Mesodermal cell (in vitro differentiated cells): ENCODE measurements around the gene GZF1.

ENCODE experiments used
- H3K27ac ChIP-seq: 2 replicates; pipeline ENCODE4 v1.7.0; 2013; ENCODE audit warnings: mild to moderate bottlenecking, low read depth, low read length, moderate library complexity; ENCODE audit not compliant: severe bottlenecking
- H3K36me3 ChIP-seq: 2 replicates; pipeline ENCODE4 v1.7.1; 2013; ENCODE audit warnings: mild to moderate bottlenecking, low read length, moderate library complexity; ENCODE audit not compliant: control insufficient read depth, insufficient read depth
- H3K4me1 ChIP-seq: one replicate; pipeline ENCODE4 v1.7.1; 2013; ENCODE audit warnings: mild to moderate bottlenecking, low read length; ENCODE audit not compliant: insufficient read depth, control insufficient read depth, poor library complexity, severe bottlenecking
- H3K4me3 ChIP-seq: 2 replicates; pipeline ENCODE4 v1.7.0; 2013; ENCODE audit warnings: low read length, control low read depth, mild to moderate bottlenecking; ENCODE audit not compliant: insufficient read depth, poor library complexity, severe bottlenecking; ENCODE audit errors: extremely low read depth
- H3K9me3 ChIP-seq: 2 replicates; pipeline ENCODE4 v1.7.1; 2013; ENCODE audit warnings: mild to moderate bottlenecking, low read length, moderate library complexity; ENCODE audit not compliant: control insufficient read depth
- WGBS, 2 experiments: methylation state at CpG; one replicate each; pipeline ENCODE4 v1.1.5; 2013; ENCODE audit warnings: missing lambda C conversion rate in 2 of 2; ENCODE audit not compliant: insufficient coverage in 2 of 2; 5-methylcytosine and 5-hydroxymethylcytosine counted together

Gene GZF1

GRCh38 chr20:23358563-23358906, 3.4 kb upstream of the GZF1 start:
- 79% methylated on average over 4 of the region's 6 CpGs; no CpG with 5 or more reads in 1 of the 2 experiments for WGBS, 2 experiments
- Histone ChIP-seq H3K9me3 (no peaks in the 10 kb centered on the region), H3K27ac (peak overlapping the region; percentile 49), H3K4me1 (peaks cover 39% of the 10 kb centered on the region), H3K36me3 (peaks cover 27% of the 10 kb centered on the region), H3K4me3 (peak overlapping the region; percentile 62)

GRCh38 chr20:23358923-23359593, 2.9 kb upstream of the GZF1 start:
- 88 to 89% methylated on average over 7 of the region's 7 CpGs for WGBS, 2 experiments
- Histone ChIP-seq H3K4me1 (peaks cover 42% of the 10 kb centered on the region), H3K36me3 (peaks cover 24% of the 10 kb centered on the region), H3K27ac (no peak overlapping the region), H3K9me3 (no peaks in the 10 kb centered on the region), H3K4me3 (peak overlapping the region; percentile 62)

GRCh38 chr20:23360531-23360930, 1.5 kb upstream of the GZF1 start:
- 100% methylated on average over 1 of the region's 1 CpG; no CpG with 5 or more reads in 1 of the 2 experiments for WGBS, 2 experiments
- Histone ChIP-seq H3K4me3 (peak overlapping the region; percentile 88), H3K27ac (peak overlapping the region; percentile 98), H3K4me1 (peaks cover 42% of the 10 kb centered on the region), H3K9me3 (no peaks in the 10 kb centered on the region), H3K36me3 (peaks cover 25% of the 10 kb centered on the region)

- H3K4me1 ChIP-seq: peaks cover 40% of the 10 kb centered on the region
- H3K9me3 ChIP-seq: no peaks in the 10 kb centered on the region
- H3K36me3 ChIP-seq: peaks cover 24% of the 10 kb centered on the region
- peak overlapping the region; percentile 88 for H3K4me3 ChIP-seq
- peak overlapping the region; percentile 98 for H3K27ac ChIP-seq
- WGBS, 2 experiments: 20 to 25% methylated on average over 5 to 8 of the region's 8 CpGs
Observed at GRCh38 chr20:23361119-23361475, 885 bp upstream of the GZF1 start.

GRCh38 chr20:23362392-23363256, 642 bp downstream of the GZF1 start:
- Histone ChIP-seq H3K4me1 (peaks cover 27% of the 10 kb centered on the region), H3K9me3 (no peaks in the 10 kb centered on the region), H3K36me3 (peaks cover 33% of the 10 kb centered on the region), H3K27ac (peak overlapping the region; percentile 95), H3K4me3 (peak overlapping the region; percentile 88)
- 10 to 11% methylated on average over 32 to 36 of the region's 50 CpGs for WGBS, 2 experiments

GRCh38 chr20:23363257-23363649, 1.3 kb downstream of the GZF1 start:
- Histone ChIP-seq H3K36me3 (peaks cover 36% of the 10 kb centered on the region), H3K9me3 (no peaks in the 10 kb centered on the region), H3K4me1 (peaks cover 26% of the 10 kb centered on the region), H3K4me3 (peak overlapping the region; percentile 88), H3K27ac (no peak overlapping the region)
- WGBS, 2 experiments: 89 to 97% methylated on average over 4 of the region's 4 CpGs

GRCh38 chr20:23365390-23366165, 3.6 kb downstream of the GZF1 start:
- H3K4me1 ChIP-seq: peaks cover 16% of the 10 kb centered on the region
- H3K36me3 ChIP-seq: peaks cover 58% of the 10 kb centered on the region
- 94 to 95% methylated on average over 59 to 64 of the region's 65 CpGs for WGBS, 2 experiments
- H3K27ac ChIP-seq: no peak overlapping the region
- H3K9me3 ChIP-seq: no peaks in the 10 kb centered on the region
- no peak overlapping the region for H3K4me3 ChIP-seq

- peaks cover 9% of the 10 kb centered on the region for H3K4me1 ChIP-seq
- 83% methylated on average over 1 of the region's 1 CpG; no CpG with 5 or more reads in 1 of the 2 experiments for WGBS, 2 experiments
- H3K9me3 ChIP-seq: no peaks in the 10 kb centered on the region
- no peak overlapping the region for H3K4me3 ChIP-seq
- peaks cover 66% of the 10 kb centered on the region for H3K36me3 ChIP-seq
- no peak overlapping the region for H3K27ac ChIP-seq
Observed at GRCh38 chr20:23366384-23366783, 4.4 kb downstream of the GZF1 start.

GRCh38 chr20:23367770-23368169, 5.8 kb downstream of the GZF1 start:
- no peaks in the 10 kb centered on the region for H3K9me3 ChIP-seq
- no peak overlapping the region for H3K4me3 ChIP-seq
- peaks cover 9% of the 10 kb centered on the region for H3K4me1 ChIP-seq
- H3K36me3 ChIP-seq: peaks cover 80% of the 10 kb centered on the region
- no peak overlapping the region for H3K27ac ChIP-seq

- H3K9me3 ChIP-seq: no peaks in the 10 kb centered on the region
- 100% methylated on average over 1 of the region's 2 CpGs; no CpG with 5 or more reads in 1 of the 2 experiments for WGBS, 2 experiments
- no peak overlapping the region for H3K4me3 ChIP-seq
- H3K36me3 ChIP-seq: peaks cover 87% of the 10 kb centered on the region
- H3K27ac ChIP-seq: no peak overlapping the region
- H3K4me1 ChIP-seq: peaks cover 3% of the 10 kb centered on the region
Observed at GRCh38 chr20:23368316-23369071, 6.5 kb downstream of the GZF1 start.
